Psoas muscle (tissue), 8 donors: ENCODE results near the gene LMBR1L. TPM values are rescaled to one million over a fixed set of nuclear protein-coding genes. Genes with fewer than 3 reads are reported as not detected.
A peak's percentile ranks its signal among the peaks of the same experiment; 100 is the strongest.
"Not testable (repeated sequence)": the region's sequence is repeated elsewhere in the genome, so short reads cannot be mapped to it uniquely, and the experiment has no call there.

Experiments
- ATAC-seq, 4 donors: fragments of 200-7000 bp; cut with Tn5 transposase; one replicate each; pipeline ENCODE4 v1.9.1; 2020; ENCODE audit warnings: moderate library complexity in 3 of 4, mild to moderate bottlenecking in 2 of 4
- DNase-seq, 2 donors: peaks; one replicate each; pipeline ENCODE4 v3.0.0-alpha.2; 2020
- H3K27ac ChIP-seq: fragments of 200-600 bp; one replicate; pipeline ENCODE4 v1.8.0; 2022
- H3K27me3 ChIP-seq, 3 donors: fragments of 200-600 bp in 1 of 3; one replicate each; pipeline versions ENCODE4 v1.6.1 to v1.8.0; 2013 to 2022; ENCODE audit warnings: low read length in 2 of 3, mild to moderate bottlenecking in 2 of 3, moderate library complexity in 1 of 3; ENCODE audit not compliant: insufficient read depth in 3 of 3
- H3K36me3 ChIP-seq, 2 donors: fragments of 200-600 bp in 1 of 2; one replicate each; pipeline versions ENCODE4 v1.6.1 to v1.8.0; 2013 to 2022; ENCODE audit warnings: low read depth in 1 of 2, mild to moderate bottlenecking in 1 of 2, moderate library complexity in 1 of 2; ENCODE audit not compliant: insufficient read depth in 1 of 2
- H3K4me1 ChIP-seq: fragments of 200-600 bp; one replicate; pipeline ENCODE4 v1.8.0; 2022
- H3K4me3 ChIP-seq: fragments of 200-600 bp; one replicate; pipeline ENCODE4 v1.8.0; 2022; ENCODE audit warnings: mild to moderate bottlenecking
- H3K9me3 ChIP-seq: fragments of 200-600 bp; one replicate; pipeline ENCODE4 v1.8.0; 2022
- WGBS, 3 donors: extraction: QIAGEN DNeasy Blood & Tissue Kit; methylation state at CpG; one replicate each; pipeline versions ENCODE4 v1.1.6 to v1.1.7; 2013; 5-methylcytosine and 5-hydroxymethylcytosine counted together
- intact Hi-C, 2 donors: fragments of 100-400 bp; cut with DNase I; formaldehyde crosslinking; loops; one replicate each; pipeline versions ENCODE4 v1.11.0 to v1.14.2; 2022
- polyA plus RNA-seq, 3 donors: library from polyadenylated mRNA; stranded (reverse); fragments of 200-250 nt; gene quantifications; one replicate each; pipeline ENCODE4 v1.2.3, GENCODE V29; 2013
- total RNA-seq, 4 donors: library from RNA; stranded (reverse); fragmentation: NEBNext Ultra II Directional in 2 of 4; extraction: Animal tissue kit (Norgen Biotek cat#: 25700) in 2 of 4; gene quantifications; one replicate each; pipeline versions ENCODE4 v1.2.1 to v1.2.4, GENCODE V29; 2021 to 2023
- TF ChIP-seq, protein P1 (sequence below): fragments of 200-600 bp; IDR thresholded peaks from one replicate; pipeline ENCODE4 v1.8.0; 2022; ENCODE audit warnings: antibody characterized with exemption
- donor health status: healthy with polysubstance abuse.
- donor health status: DM: no; HTN: no; CAD: no; lungs with moderate emphysema.
- donor health status: Bipolar disorder and iron deficiency.
- donor health status: healthy.
- donor health status: DM: yes; HTN: yes; CAD: no.
- donor health status: DM: no; HTN: no; CAD: no.
- donor health status: DM: no; HTN: no; CAD: no.
- donor health status: DM: yes; HTN: yes; CAD: no.

Gene LMBR1L
- total and polyA plus RNA-seq, 7 donors = 13.3 to 27.3 (median 16.8) TPM

DNA sequence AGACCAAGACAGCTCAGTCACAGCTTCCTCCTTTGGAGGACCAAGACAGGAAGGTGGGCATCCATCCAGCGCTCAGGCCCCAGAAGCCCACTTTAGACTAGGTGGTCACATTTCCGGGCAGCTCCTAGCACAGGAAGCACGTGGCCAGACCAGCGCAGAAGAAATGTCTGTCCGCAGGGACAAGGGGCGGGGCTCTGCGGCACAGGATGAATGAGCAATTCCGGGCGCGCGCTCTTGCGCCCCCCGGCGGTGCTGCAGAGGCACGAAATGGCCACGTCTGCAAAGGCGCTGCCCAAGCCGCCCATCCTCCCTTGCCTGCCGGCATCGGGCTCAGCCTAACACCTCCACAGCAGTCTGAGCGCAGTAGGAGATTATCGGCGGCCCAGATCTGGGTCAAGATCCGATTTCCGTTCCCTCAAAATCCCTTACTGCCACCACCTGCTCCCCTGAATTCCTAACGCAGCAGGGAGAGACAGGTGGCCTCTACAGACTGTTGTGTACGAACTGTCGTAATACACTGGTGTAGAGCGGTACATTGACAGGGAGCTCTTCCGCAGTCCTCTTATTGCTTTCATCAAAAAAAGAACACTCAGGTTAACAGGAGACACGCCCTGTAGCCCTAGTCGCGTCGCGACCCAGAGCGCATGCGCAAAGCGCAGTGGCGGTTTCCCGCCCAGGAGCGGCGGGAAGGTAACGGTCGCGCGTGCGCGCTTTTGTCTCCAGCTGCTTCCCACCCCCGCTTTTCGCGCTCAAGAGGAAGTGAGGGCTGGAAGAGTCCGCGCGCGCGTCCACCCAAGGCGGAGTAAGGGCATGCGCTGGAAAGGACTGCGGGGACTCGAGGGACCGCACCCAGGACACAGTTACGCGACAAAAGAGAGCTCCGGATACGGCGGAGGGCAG lies 19.8 kb upstream of the LMBR1L start:
- intact Hi-C loops = loop anchor here in 1 of 2 donors (2.0 kb wide), 3 partner anchors 20 to 104 kb away; partner anchors contain the start of genes LMBR1L and TUBA1A

DNA sequence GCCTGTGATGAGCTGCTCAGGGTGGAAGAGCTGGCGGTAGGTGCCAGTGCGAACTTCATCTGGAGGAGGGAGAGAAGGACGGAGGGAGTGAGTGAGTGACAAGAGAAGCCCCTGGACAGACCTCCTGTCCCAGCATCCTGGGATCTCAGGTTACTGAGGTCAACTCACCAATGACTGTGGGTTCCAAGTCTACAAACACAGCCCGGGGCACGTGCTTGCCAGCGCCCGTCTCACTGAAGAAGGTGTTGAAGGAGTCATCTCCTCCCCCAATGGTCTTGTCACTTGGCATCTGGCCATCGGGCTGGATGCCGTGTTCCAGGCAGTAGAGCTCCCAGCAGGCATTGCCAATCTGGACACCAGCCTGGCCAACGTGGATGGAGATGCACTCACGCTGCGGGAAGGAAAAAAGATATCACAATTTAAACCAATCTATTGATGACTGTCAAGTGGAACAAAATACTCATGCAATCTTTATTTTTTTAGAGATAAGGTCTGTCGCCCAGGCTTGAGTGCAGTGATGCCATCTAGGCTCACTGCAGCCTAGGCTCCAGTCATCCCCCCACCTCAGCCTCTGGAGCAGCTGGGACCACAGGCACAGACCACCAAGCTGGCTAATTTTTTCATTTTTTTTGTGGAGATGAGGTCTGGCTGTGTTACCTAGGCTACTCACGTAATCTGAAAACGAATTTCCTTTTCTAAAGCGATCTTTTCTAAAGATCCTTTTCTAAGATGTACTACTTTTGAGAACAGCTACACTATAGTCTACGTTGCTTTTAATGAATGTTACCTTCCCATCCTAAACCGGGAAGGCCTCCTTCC lies 18.9 kb upstream of the LMBR1L start:
- ATAC-seq = no peak
- H3K27ac ChIP-seq = peak overlapping the region; percentile 97
- H3K4me3 ChIP-seq = peak overlapping the region; percentile 89
- DNase-seq = peak in 1 of 2 donors; percentile 21
- peaks cover 6 to 28% of the 10 kb centered on the region in 2 donors for H3K36me3 ChIP-seq
- peaks cover 16% of the 10 kb centered on the region for H3K4me1 ChIP-seq
- WGBS, 3 donors = 38 to 52% (median 43%) methylated on average over 18 of the region's 18 CpGs
- no peaks in the 10 kb centered on the region for H3K27me3 ChIP-seq
- TF ChIP-seq, protein P1, sequence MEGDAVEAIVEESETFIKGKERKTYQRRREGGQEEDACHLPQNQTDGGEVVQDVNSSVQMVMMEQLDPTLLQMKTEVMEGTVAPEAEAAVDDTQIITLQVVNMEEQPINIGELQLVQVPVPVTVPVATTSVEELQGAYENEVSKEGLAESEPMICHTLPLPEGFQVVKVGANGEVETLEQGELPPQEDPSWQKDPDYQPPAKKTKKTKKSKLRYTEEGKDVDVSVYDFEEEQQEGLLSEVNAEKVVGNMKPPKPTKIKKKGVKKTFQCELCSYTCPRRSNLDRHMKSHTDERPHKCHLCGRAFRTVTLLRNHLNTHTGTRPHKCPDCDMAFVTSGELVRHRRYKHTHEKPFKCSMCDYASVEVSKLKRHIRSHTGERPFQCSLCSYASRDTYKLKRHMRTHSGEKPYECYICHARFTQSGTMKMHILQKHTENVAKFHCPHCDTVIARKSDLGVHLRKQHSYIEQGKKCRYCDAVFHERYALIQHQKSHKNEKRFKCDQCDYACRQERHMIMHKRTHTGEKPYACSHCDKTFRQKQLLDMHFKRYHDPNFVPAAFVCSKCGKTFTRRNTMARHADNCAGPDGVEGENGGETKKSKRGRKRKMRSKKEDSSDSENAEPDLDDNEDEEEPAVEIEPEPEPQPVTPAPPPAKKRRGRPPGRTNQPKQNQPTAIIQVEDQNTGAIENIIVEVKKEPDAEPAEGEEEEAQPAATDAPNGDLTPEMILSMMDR = no peak
- H3K9me3 ChIP-seq = no peaks in the 10 kb centered on the region
- intact Hi-C loops = loop anchor here in 1 of 2 donors (2.0 kb wide), 3 partner anchors 19 to 105 kb away; partner anchors contain the start of genes LMBR1L and TUBA1A

More for the DNA sequence above, 19.8 kb upstream of the LMBR1L start:
- ATAC-seq (peak; percentile 81 to 90 (median 83)), DNase-seq (peak; percentile 94 to 96)
- Histone ChIP-seq H3K4me1 (peaks cover 16% of the 10 kb centered on the region), H3K4me3 (peak overlapping the region; percentile 89), H3K36me3 (peaks cover 6 to 28% of the 10 kb centered on the region in 2 donors), H3K27me3 (no peaks in the 10 kb centered on the region), H3K27ac (peak overlapping the region; percentile 97), H3K9me3 (no peaks in the 10 kb centered on the region)
- TF ChIP-seq, protein P1 = peak; percentile 79
- 0 to 1% (median 1%) methylated on average over 66 of the region's 66 CpGs for WGBS, 3 donors

DNA sequence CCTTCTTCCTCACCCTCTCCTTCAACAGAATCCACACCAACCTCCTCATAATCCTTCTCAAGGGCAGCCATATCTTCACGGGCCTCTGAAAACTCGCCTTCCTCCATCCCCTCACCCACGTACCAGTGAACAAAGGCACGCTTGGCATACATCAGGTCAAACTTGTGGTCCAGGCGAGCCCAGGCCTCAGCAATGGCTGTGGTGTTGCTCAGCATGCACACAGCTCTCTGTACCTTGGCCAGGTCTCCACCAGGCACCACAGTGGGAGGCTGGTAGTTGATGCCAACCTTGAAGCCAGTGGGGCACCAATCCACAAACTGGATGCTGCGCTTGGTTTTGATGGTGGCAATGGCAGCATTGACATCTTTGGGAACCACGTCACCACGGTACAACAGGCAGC lies 17.3 kb upstream of the LMBR1L start:
- H3K4me3 ChIP-seq, H3K9me3 ChIP-seq, H3K27ac ChIP-seq, H3K27me3 ChIP-seq, DNase-seq, H3K4me1 ChIP-seq, ATAC-seq, intact Hi-C loops: not testable (repeated sequence)
- 68 to 83% (median 81%) methylated on average over 5 to 8 of the region's 8 CpGs for WGBS, 3 donors
- peaks cover 6 to 28% of the 10 kb centered on the region in 2 donors for H3K36me3 ChIP-seq

DNA sequence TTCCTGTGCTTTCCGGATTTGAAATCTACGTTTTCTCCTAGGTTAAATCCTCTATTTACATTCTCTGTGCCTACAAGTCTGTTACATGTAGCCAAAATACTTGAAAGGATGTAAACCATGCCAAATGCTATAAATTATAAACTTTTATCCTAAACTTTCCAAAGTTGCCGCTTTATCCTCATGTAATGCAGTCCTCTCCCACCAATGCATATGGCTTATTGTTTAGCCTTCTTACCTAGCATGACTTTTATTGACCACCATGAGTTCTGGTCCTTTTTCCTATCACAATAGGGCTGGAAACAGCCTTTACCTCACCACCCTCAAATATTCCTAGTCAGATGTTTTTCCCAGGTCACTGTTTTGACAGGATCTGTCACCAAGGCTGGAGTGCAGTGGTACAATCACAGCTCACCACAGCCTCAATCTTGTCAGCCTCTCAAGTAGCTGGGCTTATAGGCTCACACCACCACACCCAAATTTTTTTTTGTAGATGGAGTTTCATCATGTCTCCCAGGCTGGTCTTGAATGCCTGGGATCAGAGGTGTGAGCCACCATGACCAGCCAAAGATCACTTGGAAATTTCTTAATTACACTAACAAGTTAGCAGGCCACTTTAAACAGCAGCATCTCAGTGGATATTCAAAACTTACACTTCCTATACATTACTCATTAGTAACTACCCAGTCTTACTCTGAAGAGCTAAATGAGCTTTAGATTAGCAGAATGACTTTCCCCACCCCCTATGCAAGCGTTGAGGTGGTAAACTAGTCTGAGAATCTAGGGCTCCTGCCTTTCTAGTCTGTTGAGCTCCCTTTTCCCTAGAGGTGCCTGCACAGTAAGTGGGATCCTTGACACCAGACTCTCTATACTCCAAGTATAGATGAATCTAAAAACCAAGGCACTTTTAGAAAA lies 16.5 kb upstream of the LMBR1L start:
- no peaks in the 10 kb centered on the region for H3K9me3 ChIP-seq
- peaks cover 9% of the 10 kb centered on the region for H3K4me1 ChIP-seq
- H3K27me3 ChIP-seq = no peaks in the 10 kb centered on the region
- no peak overlapping the region for H3K4me3 ChIP-seq
- DNase-seq = no peak
- peaks cover 6 to 28% of the 10 kb centered on the region in 2 donors for H3K36me3 ChIP-seq
- TF ChIP-seq, protein P1 = no peak
- no peak overlapping the region for H3K27ac ChIP-seq
- intact Hi-C loops = no loop called here
- ATAC-seq = no peak
- 92 to 93% (median 92%) methylated on average over 4 of the region's 4 CpGs for WGBS, 3 donors
